ENCODE results near the gene SLIT3.
"Not testable (repeated sequence)": the region's sequence is repeated elsewhere in the genome, so short reads cannot be mapped to it uniquely, and the experiment has no call there.

SLIT3 gene

GRCh38 chr5:169229342-169229892 is 71.5 kb downstream of the SLIT3 start:
- H3K36me3 Mint-ChIP-seq (ENCODE audit: low read depth) = no peaks in the 10 kb centered on the region
- H3K4me1 Mint-ChIP-seq (ENCODE audit: low read depth) = no peaks in the 10 kb centered on the region
- no peak for DNase-seq
- no peaks in the 10 kb centered on the region for H3K27me3 Mint-ChIP-seq
- H3K4me3 Mint-ChIP-seq = no peak overlapping the region
- H3K27ac Mint-ChIP-seq = no peak overlapping the region
- peaks cover 3% of the 10 kb centered on the region for H3K9me3 Mint-ChIP-seq

- Mint-ChIP-seq H3K4me1 (ENCODE audit: low read depth) (no peaks in the 10 kb centered on the region), H3K27me3 (no peaks in the 10 kb centered on the region), H3K36me3 (ENCODE audit: low read depth) (no peaks in the 10 kb centered on the region), H3K9me3 (no peaks in the 10 kb centered on the region), H3K4me3 (no peak overlapping the region), H3K27ac (no peak overlapping the region)
- DNase-seq = no peak
Observed at GRCh38 chr5:169226895-169227294, 74.0 kb downstream of the SLIT3 start.

DNA sequence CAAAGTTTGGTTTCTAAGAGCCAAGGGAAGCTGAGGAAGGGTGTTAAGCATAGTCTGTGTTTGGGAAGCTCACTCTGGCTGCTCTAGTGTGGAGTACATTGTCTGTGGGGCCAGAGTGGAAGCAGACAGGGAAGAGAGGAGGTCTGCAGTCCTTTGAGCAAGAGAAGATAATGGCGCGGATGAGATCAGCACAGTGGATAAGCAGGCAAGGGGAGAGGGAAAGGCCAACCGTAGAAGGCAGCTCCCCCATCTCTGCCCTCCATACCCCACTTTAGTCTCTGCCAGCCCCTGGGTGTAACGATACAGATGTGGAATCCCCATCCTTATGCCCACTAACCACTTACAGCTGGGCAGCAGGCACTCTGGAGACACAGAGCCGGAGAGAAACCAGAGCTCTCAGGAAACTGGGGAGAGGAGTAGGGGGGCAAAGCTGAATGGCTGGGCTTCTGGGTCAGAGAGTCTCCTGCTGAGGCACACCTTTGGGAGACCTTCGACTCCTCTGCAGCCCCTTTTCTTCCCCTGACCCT is 75.0 kb downstream of the SLIT3 start:
- H3K27me3 Mint-ChIP-seq = no peaks in the 10 kb centered on the region
- H3K27ac Mint-ChIP-seq = no peak overlapping the region
- no peaks in the 10 kb centered on the region for H3K9me3 Mint-ChIP-seq
- no peaks in the 10 kb centered on the region for H3K4me1 Mint-ChIP-seq (ENCODE audit: low read depth)
- H3K36me3 Mint-ChIP-seq (ENCODE audit: low read depth) = no peaks in the 10 kb centered on the region
- no peak for DNase-seq
- no peak overlapping the region for H3K4me3 Mint-ChIP-seq

DNA sequence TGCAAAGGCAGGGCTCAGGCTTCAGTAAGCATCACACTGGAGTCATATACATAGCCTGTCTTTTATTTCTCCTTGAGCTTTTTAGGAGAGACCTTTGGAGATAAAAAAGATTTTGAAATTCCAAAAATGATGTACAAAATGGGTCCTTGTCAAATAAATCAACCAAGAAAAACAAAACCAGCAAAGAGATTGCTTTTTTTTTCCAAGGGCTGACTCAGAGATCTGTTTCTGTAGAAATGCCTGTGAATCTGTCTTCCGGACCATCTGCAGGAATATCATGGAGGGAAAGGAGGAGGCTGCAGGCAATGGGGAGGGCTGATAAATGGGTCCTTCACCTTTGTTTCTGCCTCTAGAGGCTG is 77.4 kb downstream of the SLIT3 start:
- Mint-ChIP-seq H3K4me3 (no peak overlapping the region), H3K27me3 (no peaks in the 10 kb centered on the region), H3K9me3 (no peaks in the 10 kb centered on the region), H3K36me3 (ENCODE audit: low read depth) (no peaks in the 10 kb centered on the region), H3K27ac (no peak overlapping the region), H3K4me1 (ENCODE audit: low read depth) (no peaks in the 10 kb centered on the region)
- no peak for DNase-seq

DNA sequence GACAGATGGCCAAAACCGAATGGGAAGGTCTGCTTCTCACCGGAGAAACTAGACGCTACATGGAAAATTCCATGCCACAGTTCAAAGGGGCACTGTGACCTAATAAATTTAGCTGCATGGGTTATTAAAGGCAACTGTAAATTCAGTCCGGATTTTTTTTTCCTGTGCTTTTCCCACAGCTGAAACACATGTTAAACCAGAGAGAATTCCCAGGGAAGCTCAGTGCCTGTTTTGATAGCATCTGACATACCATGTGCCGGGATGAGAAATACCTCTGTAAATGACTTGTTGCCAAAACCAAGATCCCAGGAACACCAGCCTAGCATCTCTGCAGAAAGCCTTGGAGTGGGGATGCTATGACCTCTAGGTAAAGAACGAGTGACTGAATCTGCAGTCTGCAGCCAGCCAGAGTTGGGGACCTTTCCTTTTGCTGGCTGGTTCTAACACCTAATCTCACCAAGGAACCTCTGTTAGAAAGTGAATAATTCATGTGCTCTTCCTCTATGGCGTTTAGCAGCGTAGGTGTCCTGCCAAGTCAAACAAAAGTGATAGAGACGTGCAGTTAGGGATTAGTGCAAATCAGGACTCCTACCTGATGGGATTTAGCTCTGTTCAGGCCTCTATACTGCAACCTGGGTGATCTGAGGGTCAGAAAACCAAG is 77.9 kb downstream of the SLIT3 start:
- H3K4me3 Mint-ChIP-seq = no peak overlapping the region
- no peaks in the 10 kb centered on the region for H3K27me3 Mint-ChIP-seq
- no peak for DNase-seq
- H3K36me3 Mint-ChIP-seq (ENCODE audit: low read depth) = no peaks in the 10 kb centered on the region
- H3K9me3 Mint-ChIP-seq = no peaks in the 10 kb centered on the region
- H3K27ac Mint-ChIP-seq = no peak overlapping the region
- H3K4me1 Mint-ChIP-seq (ENCODE audit: low read depth) = no peaks in the 10 kb centered on the region

- Mint-ChIP-seq H3K27ac (no peak overlapping the region), H3K27me3 (peaks cover 2% of the 10 kb centered on the region), H3K4me3 (no peak overlapping the region), H3K36me3 (ENCODE audit: low read depth) (no peaks in the 10 kb centered on the region), H3K4me1 (ENCODE audit: low read depth) (no peaks in the 10 kb centered on the region), H3K9me3 (no peaks in the 10 kb centered on the region)
- no peak for DNase-seq
Observed at GRCh38 chr5:169221519-169221918, 79.4 kb downstream of the SLIT3 start.

- no peaks in the 10 kb centered on the region for H3K36me3 Mint-ChIP-seq (ENCODE audit: low read depth)
Observed at GRCh38 chr5:169219961-169220360, 81.0 kb downstream of the SLIT3 start.

GRCh38 chr5:169219351-169219750 is 81.6 kb downstream of the SLIT3 start:
- Mint-ChIP-seq H3K4me3 (no peak overlapping the region), H3K27ac (no peak overlapping the region), H3K27me3 (peaks cover 6% of the 10 kb centered on the region), H3K36me3 (ENCODE audit: low read depth) (no peaks in the 10 kb centered on the region), H3K4me1 (ENCODE audit: low read depth) (no peaks in the 10 kb centered on the region), H3K9me3 (no peaks in the 10 kb centered on the region)
- no peak for DNase-seq

More at GRCh38 chr5:169219961-169220360, 81.0 kb downstream of the SLIT3 start:
- Mint-ChIP-seq H3K9me3 (no peaks in the 10 kb centered on the region), H3K4me3 (no peak overlapping the region), H3K4me1 (ENCODE audit: low read depth) (no peaks in the 10 kb centered on the region), H3K27me3 (peaks cover 6% of the 10 kb centered on the region), H3K27ac (no peak overlapping the region)
- no peak for DNase-seq

GRCh38 chr5:169218861-169219260 is 82.1 kb downstream of the SLIT3 start:
- Mint-ChIP-seq H3K4me1 (ENCODE audit: low read depth) (no peaks in the 10 kb centered on the region), H3K4me3 (no peak overlapping the region), H3K9me3 (no peaks in the 10 kb centered on the region), H3K36me3 (ENCODE audit: low read depth) (no peaks in the 10 kb centered on the region), H3K27me3 (peaks cover 6% of the 10 kb centered on the region), H3K27ac (no peak overlapping the region)
- DNase-seq = no peak

GRCh38 chr5:169218176-169218575 is 82.8 kb downstream of the SLIT3 start:
- no peak overlapping the region for H3K4me3 Mint-ChIP-seq

GRCh38 chr5:169216866-169217265 is 84.1 kb downstream of the SLIT3 start:
- no peaks in the 10 kb centered on the region for H3K36me3 Mint-ChIP-seq (ENCODE audit: low read depth)
- H3K4me1 Mint-ChIP-seq (ENCODE audit: low read depth) = no peaks in the 10 kb centered on the region
- H3K4me3 Mint-ChIP-seq = no peak overlapping the region
- peaks cover 9% of the 10 kb centered on the region for H3K27me3 Mint-ChIP-seq
- no peak for DNase-seq
- no peaks in the 10 kb centered on the region for H3K9me3 Mint-ChIP-seq
- no peak overlapping the region for H3K27ac Mint-ChIP-seq

More at GRCh38 chr5:169218176-169218575, 82.8 kb downstream of the SLIT3 start:
- no peak for DNase-seq
- no peaks in the 10 kb centered on the region for H3K9me3 Mint-ChIP-seq
- H3K36me3 Mint-ChIP-seq (ENCODE audit: low read depth) = no peaks in the 10 kb centered on the region
- no peaks in the 10 kb centered on the region for H3K4me1 Mint-ChIP-seq (ENCODE audit: low read depth)
- H3K27ac Mint-ChIP-seq = no peak overlapping the region
- H3K27me3 Mint-ChIP-seq = peaks cover 9% of the 10 kb centered on the region

GRCh38 chr5:169213479-169213878 is 87.5 kb downstream of the SLIT3 start:
- no peak for DNase-seq
- peaks cover 2% of the 10 kb centered on the region for H3K9me3 Mint-ChIP-seq
- H3K36me3 Mint-ChIP-seq (ENCODE audit: low read depth) = no peaks in the 10 kb centered on the region
- H3K27me3 Mint-ChIP-seq = peaks cover 9% of the 10 kb centered on the region
- H3K4me1 Mint-ChIP-seq (ENCODE audit: low read depth) = no peaks in the 10 kb centered on the region
- no peak overlapping the region for H3K27ac Mint-ChIP-seq
- no peak overlapping the region for H3K4me3 Mint-ChIP-seq

- H3K27ac Mint-ChIP-seq; H3K9me3 Mint-ChIP-seq; H3K27me3 Mint-ChIP-seq; H3K4me3 Mint-ChIP-seq; H3K36me3 Mint-ChIP-seq (ENCODE audit: low read depth); DNase-seq; H3K4me1 Mint-ChIP-seq (ENCODE audit: low read depth): not testable (repeated sequence)
Observed at GRCh38 chr5:169211761-169212160, 89.2 kb downstream of the SLIT3 start.

- H3K27ac Mint-ChIP-seq = no peak overlapping the region
- DNase-seq = no peak
Observed at GRCh38 chr5:169204788-169205400, 96.0 kb downstream of the SLIT3 start.

DNA sequence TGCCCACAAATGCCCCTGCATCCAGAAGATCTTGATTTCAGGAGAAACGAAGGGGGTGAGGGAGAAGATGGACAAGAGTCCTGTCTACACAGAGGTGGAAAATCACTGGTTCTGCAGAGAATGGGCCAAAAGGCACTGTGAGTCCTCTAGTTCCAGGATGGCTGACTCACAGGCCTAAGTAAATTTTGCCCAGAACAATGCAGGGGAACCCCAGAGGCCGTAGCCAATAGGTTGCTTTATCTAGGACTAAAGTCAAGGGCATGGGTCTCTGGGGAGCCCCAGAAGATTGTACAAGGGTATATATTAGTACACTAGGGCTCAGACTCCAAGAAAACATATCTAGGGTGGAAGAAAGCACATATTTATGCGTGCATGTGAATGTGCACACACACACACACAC is 98.0 kb downstream of the SLIT3 start:
- peaks cover 3% of the 10 kb centered on the region for H3K9me3 Mint-ChIP-seq
- no peak for DNase-seq
- no peak overlapping the region for H3K27ac Mint-ChIP-seq
- H3K27me3 Mint-ChIP-seq = no peaks in the 10 kb centered on the region
- H3K4me1 Mint-ChIP-seq (ENCODE audit: low read depth) = no peaks in the 10 kb centered on the region
- H3K36me3 Mint-ChIP-seq (ENCODE audit: low read depth) = no peaks in the 10 kb centered on the region
- no peak overlapping the region for H3K4me3 Mint-ChIP-seq

More at GRCh38 chr5:169204788-169205400, 96.0 kb downstream of the SLIT3 start:
- peaks cover 5% of the 10 kb centered on the region for H3K9me3 Mint-ChIP-seq
- no peak overlapping the region for H3K4me3 Mint-ChIP-seq
- no peaks in the 10 kb centered on the region for H3K27me3 Mint-ChIP-seq
- no peaks in the 10 kb centered on the region for H3K4me1 Mint-ChIP-seq (ENCODE audit: low read depth)
- no peaks in the 10 kb centered on the region for H3K36me3 Mint-ChIP-seq (ENCODE audit: low read depth)

Data from activated T-cell treated with anti-CD3 and anti-CD28 coated beads, Interleukin-2, amount 50 U/mL, for 24 hours (primary cell).